SU-DHL-6 (cell line): ENCODE data around the gene ACSL4.

Experiments
- EZH2phosphoT487 ChIP-seq: fragments of 200-600 bp; sonication (generic), shearing (Covaris generic); conservative IDR thresholded peaks from 2 replicates; pipeline ENCODE4 v1.6.1; 2018; ENCODE audit warnings: mild to moderate bottlenecking, antibody characterized with exemption, low read length, moderate library complexity, mixed read lengths
- TF ChIP-seq, protein P1 (sequence below): fragments of 200-600 bp; sonication (generic); IDR thresholded peaks from one replicate; pipeline ENCODE4 v1.5.1; 2017; ENCODE audit warnings: antibody characterized with exemption, mild to moderate bottlenecking, low read length, moderate library complexity; ENCODE audit not compliant: insufficient read depth, poor library complexity, severe bottlenecking

DNA sequence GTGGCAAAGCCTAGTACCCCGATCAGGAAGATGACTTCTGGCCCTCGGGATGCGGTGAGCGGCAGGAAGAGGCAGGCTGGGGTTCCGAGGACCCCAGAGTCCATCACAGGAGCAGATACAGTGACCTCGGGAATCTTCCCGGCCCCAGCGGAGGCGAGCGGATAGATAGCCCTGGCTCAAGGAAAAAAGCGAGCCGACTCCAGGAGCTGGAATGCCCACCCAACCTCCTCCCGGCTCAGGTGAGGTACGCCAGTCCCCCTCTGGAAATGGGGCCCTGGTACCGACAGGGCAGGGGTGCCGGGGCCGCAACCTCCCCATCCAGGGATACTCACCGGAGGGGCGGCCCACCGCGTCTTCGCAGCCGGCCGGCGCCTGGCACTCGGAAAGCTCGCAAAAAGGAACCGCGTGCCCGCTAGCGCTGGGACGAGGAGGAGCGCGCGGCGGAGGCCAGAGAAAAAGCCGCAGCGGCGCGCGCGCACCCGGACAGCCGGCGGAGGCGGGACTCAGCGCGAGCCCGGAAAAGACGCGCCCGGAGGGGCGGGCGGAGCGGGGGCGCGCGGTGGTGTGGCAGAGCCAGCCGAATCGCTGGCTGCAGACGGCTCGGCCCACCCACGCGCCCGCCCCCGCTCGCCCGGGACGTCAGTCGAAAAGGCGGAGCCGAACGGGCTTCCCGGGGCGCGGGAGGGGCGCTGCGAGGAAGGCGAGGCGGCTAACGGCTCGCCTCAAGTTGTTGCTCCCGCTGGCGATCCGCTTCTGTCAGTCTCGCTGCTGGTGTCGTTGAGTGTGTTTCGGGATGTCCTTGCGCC is at the start of gene ACSL4:
- TF ChIP-seq, protein P1, sequence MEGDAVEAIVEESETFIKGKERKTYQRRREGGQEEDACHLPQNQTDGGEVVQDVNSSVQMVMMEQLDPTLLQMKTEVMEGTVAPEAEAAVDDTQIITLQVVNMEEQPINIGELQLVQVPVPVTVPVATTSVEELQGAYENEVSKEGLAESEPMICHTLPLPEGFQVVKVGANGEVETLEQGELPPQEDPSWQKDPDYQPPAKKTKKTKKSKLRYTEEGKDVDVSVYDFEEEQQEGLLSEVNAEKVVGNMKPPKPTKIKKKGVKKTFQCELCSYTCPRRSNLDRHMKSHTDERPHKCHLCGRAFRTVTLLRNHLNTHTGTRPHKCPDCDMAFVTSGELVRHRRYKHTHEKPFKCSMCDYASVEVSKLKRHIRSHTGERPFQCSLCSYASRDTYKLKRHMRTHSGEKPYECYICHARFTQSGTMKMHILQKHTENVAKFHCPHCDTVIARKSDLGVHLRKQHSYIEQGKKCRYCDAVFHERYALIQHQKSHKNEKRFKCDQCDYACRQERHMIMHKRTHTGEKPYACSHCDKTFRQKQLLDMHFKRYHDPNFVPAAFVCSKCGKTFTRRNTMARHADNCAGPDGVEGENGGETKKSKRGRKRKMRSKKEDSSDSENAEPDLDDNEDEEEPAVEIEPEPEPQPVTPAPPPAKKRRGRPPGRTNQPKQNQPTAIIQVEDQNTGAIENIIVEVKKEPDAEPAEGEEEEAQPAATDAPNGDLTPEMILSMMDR = no peak
- no peak for TF ChIP-seq EZH2phosphoT487
